NCI-H345 treated with DMSO at 0.1 percent for 48 hours (cell line): ENCODE measurements around the gene CCR3.

Source experiments
- DNase-seq: peaks from one replicate; lab custom pipeline; 2025; ENCODE audit not compliant: unreplicated experiment; lab: John Stamatoyannopoulos, UW

CCR3 gene

DNA sequence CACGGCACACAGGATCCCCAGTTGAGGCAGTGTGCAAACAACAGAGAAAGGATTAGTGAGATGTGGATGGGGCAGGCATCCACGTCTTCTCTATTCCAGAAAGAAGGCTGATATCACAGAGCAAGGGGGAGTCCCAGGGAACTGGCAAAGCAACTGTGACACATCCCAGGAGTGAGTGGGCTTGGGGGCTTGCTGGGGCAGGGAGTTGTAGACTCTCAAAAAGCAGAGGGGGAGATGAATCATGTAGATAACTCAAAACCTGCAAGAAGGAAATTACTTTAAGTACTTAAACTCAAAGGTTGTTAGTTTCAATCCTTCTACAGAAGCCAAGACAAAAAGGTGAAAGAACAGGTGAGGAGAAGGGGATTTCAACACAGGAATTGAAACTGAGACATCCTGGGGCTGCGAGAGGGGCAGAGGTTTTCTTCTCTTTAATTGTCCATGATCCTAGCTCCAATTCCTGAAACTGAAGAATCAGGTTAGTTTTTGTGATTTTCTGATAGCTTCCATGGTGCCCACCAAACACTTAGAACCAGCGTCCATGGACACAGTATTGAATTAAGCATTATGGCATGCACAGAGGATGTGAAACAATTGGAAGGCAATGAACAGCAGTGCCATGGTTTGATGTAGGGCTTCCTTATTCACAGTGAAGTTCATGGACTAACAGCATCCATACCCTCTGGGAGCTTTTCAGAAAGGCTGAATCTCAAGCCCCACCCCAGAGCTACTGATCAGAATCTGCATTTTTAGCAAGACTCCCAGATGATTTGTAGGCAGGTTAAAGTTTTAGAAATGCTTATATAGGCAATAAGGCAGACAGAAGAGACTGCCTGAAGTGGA lies 52.0 kb downstream of the CCR3 start:
- no peak for DNase-seq

DNA sequence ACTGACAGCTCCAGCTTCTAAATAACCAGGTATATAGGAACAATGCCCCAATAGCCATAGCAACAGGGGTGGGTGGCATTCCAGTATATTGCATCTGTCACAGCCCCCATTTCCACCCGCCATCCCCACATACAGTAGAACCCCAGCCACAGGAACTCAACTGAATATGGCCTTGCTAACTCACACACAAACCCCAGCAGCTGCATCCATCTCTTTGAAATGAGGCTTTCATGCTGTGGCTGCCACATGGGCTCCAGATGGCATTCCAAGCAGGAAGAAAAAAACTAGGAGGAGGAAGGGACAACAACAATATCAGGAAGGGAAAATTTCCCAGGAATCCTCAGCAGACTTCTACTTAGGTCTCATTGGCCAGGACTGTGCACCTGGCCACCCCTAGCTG lies 54.6 kb downstream of the CCR3 start:
- DNase-seq, result no peak

DNA sequence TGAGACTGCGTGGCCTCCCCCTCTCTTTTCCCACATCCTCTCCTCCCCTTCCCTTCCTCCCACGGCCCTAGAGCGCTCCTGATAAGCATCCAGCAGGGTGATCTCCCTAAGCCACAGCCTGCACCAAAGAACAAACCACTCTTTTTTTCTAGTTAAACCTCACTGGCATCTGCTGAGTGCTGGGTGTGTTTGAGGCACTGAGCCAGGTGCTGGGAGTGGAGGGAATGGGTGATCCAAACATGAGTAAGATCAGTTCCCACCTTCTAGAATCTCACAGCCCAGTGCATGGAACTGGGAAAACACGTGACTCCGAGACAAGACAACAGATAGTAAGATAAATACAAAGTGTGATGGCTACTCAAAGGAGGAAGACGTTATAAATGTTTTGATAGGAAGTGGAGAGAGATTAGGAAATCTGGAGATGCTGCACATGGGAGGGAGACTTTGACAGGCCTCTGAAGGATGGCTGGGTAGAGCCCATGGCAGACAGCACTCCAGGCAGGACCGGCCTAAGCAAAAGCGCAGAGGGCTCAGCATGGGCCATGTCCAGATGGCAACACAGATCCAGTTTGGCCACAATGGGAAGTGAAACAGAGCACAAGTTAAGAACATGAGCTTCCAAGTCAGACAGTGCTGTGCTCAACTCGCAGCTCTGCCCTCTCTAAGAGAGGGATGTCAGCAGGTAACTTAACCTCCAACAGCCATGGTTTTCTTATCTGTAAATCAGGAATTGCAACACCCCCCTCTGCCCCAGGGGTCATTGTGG lies 55.6 kb downstream of the CCR3 start:
- DNase-seq, result no peak

DNA sequence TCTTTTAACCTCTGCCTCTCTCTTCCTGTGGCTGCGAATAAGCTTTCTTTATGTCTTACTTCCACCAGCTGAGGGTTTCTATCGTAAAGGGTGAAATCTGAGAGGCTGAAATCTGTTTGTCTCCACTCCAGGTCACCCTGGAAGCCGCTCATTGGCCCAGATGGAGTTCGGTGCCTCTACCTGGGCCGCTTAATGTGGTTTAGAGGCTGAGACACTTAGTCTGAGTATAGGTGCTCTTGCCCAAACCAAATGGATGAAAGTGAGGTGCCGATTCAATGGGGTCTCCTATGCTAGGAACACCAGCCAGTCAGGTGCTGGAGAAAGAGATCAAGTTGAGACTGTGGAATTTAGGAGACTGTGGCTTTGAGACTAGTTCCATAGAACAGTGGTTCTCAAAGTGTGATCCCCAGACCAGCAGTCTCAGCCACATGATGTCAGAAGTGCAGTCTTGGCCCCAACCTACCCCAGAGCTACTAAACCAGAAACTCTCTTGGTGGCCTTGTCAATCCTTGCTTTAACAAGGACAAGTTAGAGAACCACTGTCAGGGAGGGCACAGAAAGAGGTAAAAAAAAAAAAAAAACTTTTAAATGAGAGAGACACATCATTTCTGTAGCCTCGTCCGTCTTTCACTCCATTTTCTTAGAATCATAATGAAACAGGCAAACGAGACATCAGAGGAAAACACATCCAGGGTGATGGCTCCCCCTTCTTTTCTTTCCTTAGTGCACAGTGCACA lies 56.8 kb downstream of the CCR3 start:
- no peak for DNase-seq

DNA sequence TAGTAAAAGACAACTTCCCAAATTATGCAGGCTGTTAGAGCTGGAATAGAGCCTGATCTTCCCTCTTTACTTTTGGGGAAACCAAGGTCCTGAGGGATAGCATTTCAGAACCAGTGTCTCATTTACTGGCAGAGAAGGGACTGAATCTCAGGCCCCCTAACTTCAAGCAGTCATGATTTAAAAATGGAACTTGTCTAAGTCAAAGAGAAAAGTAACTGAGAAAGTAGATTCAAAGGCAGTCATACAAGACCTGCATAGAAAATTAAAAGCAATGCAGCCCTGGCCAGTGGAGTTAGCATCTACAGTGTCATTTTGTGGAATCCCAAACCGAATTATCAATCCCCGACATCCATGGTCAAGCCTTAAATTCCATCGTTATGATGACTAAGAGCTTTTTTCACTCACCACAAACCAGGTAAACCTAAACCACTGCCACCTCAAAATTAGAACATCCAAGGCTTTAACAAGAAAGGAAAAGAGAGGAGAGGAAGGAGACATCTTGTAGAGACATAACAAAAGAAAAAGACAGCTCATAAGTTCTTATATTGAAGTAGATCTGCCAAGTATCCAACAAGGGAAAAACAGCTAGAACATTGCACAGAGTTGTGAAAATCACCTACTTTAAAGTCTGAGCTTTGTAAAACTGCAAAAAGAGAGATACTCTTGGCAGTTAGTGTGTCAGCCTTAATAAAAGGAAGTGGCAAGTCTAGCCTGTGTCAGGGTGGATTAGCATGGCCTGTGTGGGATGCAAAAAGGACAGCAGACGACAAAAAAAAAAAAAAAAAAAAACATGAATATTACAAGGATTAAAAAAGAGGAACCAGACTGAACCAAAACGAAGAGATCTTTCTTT lies 57.6 kb downstream of the CCR3 start:
- DNase-seq, result no peak

DNA sequence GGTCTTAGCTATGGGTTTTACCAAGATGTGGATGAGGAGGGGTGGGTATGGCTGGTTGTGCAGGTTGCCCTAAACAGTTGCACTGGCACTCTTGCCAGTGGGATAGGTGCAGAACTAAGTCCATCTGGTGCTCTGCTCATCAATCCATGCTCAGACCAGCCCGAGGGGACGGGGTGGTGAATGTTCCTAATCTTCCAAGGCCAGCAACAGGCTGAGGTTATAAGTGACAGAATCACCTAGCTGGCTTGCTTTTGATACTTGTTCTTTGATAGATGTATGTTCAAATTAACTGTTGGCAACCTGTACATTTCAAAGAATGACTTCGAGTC lies 58.2 kb downstream of the CCR3 start:
- DNase-seq, result no peak

DNA sequence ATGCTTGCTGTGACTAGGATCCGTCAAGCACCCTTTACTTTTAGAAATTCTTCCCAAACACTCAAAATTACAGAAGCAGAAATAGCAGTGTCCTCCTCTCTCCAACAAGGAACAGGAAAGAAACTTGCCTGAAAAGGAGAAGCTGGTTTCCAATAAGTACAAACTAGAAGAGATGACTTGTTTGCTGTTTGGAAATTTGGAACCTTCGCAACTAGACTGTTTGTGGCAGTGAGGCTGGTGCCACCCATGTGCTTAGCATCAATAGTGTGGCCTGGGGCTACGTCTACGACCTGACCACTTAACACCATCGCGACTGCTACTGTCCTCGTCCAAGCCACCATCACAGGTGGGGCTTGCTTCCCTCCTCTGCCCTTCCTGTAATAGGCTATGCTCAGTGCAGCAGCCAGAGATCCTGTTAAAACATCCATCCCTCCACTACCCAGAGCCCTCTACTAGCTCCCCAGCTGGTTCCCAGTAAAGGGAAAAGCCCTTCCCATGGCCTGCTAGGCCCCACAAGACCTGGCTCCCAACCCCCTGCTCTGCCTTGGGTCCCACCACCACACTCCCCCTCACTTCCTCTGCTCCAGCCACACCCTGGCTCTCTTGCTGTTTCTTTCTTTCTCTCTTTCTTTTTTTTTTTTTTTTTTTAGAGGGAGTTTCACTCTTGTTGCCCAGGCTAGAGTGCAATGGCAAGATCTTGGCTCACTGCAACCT lies 59.0 kb downstream of the CCR3 start:
- no peak for DNase-seq

DNA sequence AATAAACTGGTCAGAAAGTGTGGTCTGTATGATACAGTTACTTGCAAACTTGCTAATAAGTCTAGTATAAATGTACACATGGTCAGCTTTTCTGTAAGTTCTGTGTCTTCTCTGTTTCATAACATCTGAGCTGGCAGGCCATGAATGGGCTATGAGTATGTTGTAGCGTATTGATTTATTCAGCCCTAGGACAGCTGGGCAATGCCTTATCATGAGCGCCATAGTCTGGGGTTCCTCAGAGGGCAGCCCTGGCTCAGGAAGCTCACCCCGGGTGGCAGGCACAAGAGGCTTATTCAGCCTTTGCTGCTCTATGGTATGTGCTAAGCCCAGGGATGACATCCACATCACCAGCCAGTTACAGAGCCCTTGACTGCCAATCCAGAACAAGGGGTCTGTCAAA lies 61.0 kb downstream of the CCR3 start:
- no peak for DNase-seq

DNA sequence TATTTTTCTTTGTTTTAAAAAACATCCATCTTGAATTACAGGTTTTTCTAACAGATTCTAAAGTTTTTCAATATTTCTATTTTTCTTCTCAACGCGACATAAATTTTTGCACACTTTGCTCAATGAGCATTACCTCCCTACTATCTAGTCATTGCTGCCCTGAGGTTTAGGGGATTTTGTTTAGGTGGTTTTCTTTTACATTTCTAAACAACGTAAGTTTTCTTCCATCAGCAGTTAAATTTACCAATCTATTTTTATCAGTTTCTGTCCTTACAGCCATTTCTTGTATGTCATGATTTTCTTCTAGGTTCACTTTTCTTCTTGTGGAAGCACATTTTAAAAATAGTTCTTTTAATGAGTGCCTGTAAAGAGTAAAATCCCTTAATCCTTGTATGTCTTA lies 62.5 kb downstream of the CCR3 start:
- no peak for DNase-seq

DNA sequence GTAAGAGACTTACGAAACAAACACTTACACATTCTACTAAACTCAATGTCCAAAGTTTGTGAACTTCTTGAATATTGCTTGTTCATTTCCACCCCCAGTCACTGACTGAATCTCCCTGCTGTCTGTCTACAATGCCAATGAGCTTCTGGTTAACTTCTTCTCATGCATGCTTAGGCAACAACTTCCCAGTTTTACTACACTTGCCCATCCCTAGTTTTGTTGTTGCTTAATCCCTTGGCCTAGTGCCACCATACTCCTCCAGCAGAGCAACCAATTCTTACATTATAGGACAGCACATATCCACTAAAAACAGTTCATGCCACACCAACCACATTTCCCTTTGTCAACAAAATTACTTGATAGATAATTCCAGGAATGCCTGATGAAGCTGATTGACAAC lies 70.7 kb downstream of the CCR3 start:
- DNase-seq, result no peak

DNA sequence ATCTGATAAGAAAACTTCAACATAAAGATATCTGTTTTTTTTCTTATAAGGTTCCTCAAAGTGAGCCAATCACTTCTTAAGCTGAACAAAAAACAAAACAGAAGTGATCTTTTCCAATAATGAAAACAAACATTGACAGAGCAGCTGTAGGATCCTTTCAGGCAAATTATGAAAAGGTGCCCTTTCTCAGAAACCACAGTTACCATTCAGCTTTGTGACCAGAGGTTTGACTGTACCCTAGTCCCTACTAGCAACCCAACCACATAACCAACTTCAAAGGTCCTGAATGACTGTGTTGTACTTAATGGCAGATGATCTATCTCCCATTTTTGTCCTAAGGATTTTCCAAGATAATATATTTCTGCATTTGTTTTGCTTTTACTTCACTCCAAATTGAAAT lies 72.3 kb downstream of the CCR3 start:
- DNase-seq, result no peak

DNA sequence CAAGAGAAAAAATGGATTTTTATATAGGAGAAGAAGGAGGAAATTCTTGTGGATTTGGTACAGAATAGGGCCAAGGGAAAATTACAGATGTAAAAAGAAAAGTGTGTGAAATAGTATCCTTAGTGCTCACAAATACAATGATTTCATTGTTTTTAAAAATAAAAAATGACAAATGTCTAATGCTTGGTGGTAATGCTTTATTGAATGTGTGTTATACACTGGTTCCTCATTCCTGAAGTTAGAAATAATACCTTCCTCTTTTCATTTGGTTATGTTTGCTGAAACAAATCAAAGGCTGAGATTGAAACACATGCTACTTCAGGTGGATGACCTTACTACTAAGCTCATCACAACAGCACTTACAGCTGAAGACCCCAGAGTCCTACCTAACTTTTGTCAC lies 73.9 kb downstream of the CCR3 start:
- no peak for DNase-seq
